ENCODE data around the gene OPTN.
"Not testable (repeated sequence)": the region's sequence is repeated elsewhere in the genome, so short reads cannot be mapped to it uniquely, and the experiment has no call there.

Gene OPTN

DNA sequence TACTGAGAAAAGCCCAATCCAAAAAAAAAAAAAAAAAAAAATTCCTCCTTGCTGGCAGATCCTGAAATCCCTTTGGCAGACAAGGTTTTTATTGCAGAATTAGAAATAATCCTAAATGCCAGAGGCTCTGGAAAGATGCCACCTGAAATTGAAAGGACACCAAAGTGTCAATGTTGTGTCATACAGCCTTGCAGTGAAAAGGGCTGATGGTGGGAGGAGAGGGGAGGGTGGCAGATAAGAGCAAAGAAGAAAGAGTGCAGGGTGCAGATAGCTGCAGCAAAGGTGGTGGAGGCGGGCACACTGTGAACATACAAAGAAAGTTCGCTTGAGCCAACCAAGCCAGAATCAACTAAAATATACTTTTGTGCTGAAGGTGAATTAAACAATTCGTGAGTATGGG lies 8.2 kb upstream of the OPTN start:
- DNase-seq = no peak

DNA sequence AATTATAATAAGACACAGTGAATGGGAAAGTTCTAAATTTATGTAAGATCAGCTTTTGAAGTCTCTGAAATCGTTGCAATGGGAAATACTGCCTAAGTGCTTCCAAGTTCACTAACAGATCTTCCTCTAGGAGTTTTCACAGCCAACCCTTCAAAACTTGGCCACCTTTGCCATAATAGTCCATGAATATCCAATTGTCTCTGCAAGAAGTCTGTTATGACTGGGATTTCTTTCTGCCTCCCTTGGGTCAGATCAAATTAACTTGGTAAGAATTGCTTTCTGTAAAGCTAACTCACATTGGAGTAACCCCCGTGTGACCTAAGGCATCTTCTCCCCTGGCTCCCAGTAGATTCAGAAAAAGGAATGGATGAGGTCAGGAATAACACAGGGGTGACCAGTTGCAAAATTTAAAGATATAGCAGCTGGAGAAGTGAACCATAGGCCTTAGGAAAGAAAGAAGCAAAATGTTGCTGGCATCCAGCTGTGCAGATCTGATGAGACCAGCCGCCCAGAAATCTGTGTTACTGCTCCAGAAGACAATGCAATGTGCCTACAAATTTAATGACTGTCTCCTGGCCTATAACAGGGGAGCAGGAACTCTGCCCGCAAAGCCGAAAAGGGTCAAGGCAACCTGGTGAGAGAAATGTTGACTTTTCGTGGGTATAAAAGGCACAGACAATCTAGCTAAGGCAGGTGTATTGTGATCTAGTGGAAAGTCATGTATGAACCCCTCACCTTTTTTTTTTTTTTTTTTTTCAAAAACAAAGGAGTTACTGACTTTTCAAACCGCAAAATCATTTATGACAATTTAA lies 7.5 kb upstream of the OPTN start:
- no peak for DNase-seq

DNA sequence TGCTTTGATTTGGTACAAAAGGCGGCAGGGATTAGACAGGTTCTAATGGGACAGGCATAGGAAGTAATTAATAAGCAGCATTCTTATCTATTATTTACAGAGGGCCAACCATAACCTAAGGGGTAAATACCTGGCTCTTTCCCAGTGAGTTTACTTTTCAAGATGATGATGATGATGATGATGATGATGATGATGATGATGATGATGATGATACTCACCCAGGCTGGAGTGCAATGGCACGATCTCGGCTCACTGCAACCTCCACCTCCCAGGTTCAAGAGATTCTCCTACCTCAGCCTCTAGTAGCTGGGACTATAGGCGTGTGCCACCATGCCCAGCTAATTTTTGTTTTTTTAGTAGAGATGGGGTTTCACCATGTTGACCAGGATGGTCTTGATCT lies 5.9 kb upstream of the OPTN start:
- DNase-seq = not testable (repeated sequence)

DNA sequence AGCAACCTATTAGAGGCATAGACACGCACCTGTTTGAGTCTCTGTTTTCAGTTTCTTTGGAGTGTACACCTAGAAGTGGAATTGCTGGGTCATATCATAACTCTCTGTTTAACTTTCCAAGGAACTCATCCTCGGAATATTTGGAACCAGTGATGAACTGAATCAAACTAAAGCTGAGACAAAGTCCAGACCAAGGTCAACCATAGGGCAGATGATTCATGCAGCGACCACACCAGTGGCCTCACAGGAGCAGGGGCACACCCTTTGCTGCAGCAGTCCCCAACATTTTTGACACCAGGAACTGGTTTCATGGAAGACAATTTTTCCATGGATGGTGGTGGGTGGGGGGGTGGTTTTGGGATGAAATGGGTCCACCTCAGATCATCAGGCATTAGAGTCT lies 4.9 kb upstream of the OPTN start:
- no peak for DNase-seq

DNA sequence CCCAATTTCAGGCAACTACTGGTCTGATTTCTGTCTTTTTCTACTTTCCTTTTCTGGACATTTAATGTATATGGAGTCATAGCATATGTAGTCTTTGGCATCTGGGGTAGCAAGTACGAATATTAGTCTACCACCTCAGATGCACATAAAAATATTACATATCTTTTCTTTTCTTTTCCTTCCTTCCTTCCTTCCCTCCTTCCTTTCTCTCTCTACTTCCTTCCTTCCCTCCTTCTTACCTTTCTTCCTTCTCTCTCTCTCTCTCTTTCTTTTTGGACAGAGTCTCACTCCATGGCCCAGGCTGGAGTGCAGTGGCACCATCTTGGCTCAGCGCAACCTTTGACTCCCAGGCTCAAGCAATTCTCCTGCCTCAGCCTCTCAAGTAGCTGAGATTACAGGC lies 4.0 kb upstream of the OPTN start:
- DNase-seq = no peak

DNA sequence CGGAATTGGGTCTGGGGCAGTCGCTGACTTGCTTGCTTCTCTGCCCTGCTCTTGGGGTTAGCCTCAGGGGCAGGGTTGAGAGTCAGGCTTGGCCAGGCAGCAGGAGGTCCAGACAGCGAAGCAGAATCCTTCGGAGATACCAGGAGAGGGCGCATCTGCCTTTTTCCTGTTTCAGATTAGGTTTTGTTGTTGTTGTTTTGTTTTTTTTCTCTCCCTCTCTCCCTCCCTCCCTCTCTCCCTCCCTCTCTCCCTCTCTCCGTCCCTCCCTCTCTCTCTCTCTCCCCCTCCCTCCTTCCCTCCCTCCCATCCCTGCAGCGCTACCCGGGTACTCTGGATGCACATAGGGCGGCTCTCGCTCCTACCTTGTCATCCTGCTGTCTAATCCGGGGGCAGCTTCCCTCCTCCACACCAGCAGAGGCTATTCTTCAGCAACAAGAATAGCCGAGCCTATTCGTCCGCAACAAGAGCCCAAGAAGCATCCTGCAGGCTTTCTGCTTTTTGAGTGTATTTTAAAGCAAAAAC lies 758 bp upstream of the OPTN start:
- DNase-seq = peak; percentile 49

DNA sequence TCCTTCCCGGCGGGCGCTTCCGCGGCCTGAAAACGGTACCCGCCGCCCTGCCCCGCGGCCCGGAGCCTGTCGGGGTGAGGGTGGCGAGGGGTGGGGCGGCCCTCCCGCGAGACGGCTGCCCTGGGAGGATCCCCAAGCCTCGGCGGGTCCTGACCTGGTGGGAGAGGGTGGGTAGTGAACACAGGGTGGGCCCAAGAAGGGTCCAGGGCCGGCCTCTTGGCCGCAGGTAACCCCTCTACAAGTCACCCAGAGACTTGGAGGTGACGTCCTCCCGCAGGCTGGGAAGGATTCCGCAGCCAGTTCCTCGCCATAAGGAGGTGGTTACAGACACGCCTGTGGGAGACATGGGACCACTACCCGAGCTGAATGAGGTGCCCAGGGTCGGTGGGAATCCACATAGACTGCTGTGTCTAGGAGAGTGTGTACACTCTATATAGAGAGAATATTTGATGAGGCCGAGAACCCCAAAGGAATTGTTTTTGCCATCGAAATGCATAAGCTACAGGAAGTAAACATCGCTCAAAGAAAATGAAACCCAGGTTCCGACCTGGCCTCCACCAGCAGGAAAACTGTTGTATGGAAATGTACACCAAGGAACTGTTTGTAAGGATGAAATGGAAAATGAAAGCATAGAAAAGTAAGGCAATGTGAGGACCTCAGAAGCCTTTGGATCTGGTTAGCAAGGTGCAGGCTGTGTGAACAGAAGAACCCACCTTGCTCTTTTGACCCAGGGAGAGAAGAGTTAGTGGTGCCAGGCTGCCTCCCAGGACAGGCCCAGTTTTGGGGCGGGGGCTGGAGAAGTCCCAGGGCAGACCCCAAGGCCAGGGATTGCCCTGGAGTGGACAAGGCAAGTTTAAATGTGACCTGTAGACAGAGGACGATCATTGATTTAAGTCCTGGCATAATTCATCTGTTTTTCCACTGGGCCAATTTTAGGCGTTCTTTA lies 659 bp downstream of the OPTN start:
- DNase-seq = peak; percentile 46

DNA sequence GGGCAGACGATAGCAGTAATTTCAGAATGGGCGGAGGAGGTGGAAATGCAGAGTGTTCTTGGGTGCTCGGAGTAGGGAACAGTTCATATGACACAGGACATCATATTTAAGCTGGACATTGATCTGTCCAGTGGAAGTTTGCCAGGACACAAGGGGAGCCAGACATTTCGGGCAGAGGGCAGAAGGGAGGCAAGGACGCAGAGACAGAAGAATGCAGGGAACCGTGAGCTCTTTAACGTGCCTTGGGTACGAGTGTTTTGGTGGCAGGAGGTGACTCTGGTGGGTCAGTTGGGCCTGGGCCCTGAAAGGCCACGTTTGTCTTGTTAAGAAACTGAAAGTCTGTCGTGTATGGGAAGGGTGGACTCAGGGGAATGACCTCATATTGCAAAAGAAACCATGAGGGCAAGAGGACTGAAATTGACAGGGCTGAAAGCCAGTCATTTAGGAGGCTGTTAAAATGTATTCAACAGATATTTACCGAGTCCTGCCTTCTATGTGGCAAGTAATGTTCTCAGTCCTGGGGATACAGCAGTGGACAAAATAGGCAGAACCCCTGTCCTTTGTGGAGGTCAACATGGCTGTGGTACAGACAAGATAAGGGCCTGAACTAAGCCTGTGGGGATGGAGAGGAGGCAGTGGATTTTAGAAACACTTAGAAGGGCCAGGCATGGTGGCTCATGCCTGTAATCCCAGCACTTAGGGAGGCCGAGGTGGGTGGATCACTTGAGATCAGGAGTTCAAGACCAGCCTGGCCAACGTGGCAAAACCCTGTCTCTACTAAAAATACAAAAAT lies 2.2 kb downstream of the OPTN start:
- no peak for DNase-seq

DNA sequence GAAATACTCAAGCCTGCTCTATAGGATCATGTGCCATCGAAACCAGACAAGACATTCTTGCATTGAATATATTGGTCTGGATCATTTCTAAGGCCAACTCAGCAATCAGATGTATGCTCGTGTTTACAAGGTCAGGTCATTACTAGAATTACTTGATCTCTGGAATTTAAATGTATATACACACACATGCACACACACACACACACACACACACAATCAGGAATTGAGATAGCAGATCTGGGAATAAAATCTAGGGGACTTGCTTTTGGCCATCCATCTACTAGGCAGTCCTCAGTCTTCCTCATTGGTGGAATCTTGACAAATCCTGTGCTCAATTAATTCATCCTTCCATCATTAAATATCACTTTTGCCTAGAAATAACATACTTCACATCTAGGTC lies 3.6 kb downstream of the OPTN start:
- DNase-seq = no peak

DNA sequence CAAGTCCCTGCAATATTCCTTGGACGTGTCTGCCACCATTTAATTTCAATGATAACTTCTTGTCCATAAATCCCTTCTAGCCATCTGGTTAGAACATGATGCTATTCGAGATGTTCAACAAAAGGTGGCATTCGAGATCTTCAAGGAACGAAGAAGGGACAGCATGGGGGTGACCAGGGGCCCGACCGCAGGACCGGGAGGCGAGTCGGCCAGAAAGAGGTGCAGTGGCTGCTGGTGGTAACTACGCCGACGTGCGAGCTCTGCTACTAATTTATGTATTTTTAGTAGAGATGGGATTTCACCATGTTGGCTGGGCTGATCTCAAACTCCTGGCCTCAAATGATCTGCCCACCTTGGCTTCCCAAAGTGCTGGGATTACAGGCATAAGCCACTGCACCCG lies 4.7 kb downstream of the OPTN start:
- DNase-seq = no peak

DNA sequence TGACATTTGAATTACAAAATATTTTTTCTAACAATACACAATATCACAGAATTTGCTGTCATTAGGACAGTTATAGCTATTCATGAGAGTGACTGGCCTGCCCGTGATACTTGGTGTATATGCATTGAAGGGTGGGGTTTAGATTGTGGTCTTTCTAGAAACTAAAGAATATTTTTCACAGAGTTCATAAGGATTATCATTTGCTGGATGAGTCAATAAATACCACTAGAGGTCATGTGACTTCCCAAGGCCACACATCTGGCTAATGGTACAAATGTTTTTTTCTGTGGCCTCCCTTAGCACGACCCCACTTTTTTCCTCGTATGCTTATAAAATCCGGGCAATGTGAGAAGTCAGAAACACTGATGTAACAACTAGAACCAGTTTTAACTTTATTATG lies 5.2 kb downstream of the OPTN start:
- no peak for DNase-seq

DNA sequence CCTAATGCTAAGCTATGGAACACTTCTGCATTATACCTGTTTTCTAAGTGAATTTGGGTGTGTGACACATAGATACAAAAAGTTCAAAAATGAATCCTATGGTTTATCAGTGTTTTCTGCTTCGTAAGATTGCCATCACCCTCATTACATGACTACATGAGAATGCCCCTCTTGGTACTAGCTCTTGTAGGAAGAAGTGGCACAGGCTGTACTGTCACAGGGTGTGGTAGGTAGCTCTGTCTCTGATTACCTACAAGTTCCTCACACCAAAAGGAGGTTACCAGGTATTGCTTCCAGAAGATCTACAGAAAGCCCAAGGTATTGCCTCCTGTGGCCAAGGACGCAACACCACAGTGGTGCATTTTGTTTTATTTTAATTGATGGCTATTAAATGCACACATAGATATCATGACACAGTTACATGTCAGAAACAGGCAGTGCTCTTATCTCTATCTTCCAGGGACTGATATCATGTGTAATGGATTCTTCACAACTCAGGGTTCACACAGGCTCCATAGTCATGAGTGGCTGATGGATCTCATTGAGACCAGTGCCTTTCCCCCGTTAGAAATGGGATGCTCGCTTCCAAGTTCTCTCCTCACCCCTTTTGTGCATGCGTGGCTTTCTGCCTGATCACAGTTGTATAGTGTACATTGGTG lies 6.6 kb downstream of the OPTN start:
- no peak for DNase-seq

DNA sequence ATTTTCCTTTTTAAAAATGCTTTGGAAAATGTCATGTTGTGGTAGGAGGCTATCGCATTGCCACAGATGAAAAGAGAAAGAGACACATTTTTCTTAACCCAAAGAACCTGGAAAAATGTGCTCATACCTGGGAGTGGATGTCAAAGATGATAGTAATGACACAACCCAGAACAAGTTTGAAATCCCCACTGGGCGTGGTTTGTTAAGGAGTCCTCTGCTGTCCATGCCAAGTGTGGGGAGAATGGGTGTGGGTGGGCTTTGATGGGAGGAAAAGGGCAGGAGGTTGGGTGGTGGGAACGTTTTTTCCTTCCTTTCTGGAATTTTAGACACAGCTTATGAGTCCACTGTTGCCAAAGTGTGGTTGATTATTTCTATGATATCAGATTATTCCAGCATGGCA lies 10.9 kb downstream of the OPTN start:
- DNase-seq = no peak

DNA sequence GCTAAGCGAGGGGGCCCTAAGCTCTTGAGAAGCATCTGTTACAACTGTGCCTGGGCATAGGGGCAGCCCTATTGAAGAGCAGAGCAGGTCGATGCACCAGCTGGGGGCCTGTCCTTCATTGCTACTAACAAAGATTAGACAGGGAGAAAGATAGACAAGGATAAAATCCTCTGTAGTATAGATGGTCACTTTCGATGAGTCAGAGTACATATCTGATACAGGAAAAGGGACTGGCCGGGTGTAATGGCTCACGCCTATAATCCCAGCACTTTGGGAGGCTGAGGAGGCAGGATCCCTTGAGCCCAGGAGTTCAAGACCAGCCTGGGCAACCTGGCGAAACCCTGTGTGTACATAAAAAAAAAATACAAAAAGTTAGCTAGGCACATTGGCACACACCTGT lies 13.6 kb downstream of the OPTN start:
- no peak for DNase-seq

DNA sequence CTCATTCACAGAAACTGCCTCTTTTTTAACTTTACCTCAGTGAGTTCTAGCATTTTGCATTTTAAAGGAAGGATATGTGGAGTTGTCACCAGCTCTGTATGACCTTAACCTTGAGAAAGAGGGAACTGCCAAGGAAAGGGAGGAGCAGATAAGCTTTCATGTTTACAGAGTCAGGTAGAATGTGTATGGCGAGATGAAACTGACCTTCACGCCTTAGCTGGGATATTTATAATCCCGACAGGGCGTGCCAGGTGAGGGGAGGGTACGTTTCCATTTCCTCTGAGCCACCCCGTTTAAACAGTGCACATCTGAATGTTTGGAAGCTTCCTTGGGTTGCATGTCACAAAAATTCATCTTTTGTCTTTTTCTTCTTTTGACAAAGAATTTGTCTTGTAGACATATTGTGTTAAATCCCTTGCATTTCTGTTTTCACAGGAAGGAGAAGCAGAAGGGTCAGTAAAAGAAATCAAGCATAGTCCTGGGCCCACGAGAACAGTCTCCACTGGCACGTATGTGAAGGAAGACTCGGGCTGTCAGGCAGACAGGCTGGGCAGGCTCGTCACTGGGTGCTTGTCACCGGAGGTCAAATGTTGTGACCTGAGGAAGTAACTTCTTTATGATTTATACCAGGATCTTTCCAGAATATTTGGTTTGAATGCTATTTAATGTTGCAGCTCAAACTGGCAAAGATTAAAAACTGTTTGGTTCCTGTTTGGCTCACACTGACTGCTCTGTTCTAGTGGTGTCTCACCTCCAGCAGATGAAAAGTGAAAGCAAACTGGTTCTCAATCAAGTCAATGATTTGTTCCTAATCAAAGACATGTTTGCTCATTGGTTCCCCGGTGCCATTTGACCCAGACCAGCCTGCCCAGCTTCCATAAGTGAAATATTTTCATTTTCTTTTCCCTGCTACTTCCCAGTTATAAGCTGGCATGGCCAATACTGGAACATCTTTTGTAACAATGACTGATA lies 16.2 kb downstream of the OPTN start:
- no peak for DNase-seq

DNA sequence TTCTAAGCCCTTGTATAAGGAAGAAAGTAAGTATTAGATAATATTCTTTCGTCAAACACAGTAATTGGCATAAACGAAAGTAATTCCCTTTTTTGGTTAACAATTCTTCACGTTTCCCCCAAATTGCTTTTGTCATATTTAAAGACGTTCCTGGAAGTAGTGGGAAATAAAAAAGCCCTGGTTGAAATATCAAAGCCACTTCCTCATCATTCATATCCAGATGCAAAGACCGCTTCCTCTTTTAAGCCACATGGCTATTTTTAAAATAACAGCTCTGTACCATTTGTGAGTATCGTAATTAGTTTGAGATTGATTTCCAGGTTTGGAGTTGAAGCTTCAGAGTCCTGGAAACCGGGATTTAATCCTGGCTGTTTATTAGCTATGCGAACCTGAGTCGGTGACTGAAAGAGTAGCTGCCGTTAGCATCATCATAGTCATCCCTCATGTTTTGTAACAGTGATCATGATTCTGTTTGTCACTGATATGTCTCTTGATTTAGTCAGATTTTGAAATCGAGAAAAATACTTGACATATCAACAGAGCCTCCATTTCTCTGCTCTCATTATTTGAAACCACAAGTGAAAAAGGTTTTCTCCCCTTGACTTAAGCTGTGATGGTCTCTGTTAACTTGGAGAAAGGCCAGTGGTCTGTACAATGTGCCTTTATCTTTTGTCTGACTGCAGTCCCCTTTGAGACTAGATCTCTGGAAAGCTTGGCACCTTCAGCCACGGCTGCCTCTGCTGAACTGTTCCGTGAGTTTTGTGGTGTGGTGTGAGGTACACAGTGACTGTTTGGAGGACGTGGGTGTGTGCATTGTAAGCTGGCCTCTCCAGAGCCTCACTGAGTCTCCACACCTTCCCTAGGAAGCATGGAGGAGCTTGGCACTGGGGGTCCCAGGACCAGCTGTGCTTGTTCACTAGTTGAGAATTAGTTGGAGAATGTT lies 18.1 kb downstream of the OPTN start:
- no peak for DNase-seq

DNA sequence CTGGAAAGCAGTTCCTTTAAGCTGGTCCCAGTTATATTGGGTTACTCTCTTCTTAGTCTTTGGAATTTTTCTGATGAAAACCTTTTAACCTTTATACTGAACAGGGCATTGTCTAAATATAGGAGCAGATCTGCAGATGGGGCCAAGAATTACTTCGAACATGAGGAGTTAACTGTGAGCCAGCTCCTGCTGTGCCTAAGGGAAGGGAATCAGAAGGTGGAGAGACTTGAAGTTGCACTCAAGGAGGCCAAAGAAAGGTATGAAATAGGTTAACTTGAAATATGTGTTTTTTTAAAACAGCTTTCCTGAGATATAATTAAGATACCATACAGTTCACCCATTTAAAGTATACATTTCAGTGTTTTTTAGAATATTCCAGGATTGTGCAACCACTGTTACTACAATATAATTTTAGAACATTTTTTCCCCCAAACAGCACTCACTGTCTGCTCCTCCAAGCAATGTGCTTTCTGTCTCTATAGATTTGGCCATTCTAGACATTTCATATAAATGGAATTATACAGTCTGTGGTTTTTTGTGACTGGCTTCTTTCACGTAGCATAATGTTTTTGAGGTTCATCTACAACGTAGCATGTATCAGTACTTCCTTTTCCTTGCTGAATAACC lies 18.9 kb downstream of the OPTN start:
- DNase-seq = no peak

DNA sequence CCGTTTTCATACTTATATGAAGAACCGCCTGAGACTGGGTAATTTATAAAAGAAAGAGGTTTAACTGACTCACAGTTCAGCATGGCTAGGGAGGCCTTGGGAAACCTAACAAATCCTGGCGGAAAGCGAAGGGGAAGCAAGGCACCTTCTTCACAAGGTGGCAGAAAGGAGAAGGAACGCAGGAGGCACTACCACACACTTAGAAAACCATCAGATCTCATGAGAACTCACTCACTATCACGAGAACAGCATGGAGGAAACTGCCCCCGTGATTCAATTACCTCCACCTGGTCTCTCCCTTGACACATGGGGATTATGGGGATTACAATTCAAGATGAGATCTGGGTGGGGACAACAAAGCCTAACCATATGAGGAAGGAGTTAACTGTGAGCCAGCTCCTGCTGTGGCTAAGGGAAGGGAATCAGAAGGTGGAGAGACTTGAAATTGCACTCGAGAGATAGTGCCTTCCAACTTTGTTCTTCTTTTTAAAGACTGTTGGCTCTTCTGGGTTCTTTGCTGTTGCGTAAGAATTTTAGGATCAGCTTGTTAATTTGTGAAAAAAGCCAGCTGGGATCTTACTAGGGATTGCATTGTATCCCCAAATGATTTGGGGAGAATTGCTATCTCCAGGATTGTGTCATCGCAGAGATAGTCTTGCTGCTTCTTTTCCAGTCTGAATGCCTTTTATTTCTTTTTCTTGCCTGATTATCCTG lies 21.0 kb downstream of the OPTN start:
- DNase-seq = no peak

DNA sequence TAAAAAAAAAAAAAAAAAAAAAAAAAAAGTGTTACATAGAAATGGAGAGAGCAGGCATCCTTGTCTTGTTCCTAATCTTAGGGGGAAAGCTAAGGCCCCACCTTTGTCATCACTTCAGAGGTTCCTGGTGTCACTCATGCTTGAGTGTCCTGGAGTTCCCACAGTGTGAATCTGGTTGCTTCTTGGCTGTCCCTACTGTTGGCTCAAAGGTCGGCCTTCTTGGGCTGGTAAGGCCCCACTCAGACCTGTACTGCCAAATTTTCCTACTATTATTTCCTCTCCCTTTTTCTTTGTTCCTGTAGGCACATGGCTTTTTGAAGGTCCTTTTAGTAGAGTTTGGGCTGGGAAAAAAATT lies 21.5 kb downstream of the OPTN start:
- no peak for DNase-seq
